Coronary artery (tissue), 2 donors: ENCODE results near the gene TBX5.

ENCODE experiments used
- DNase-seq: peaks from one replicate; pipeline ENCODE4 v3.0.0-alpha.2; 2017; ENCODE audit warnings: low spot score
- H3K27ac ChIP-seq, 2 donors: fragments of 200-600 bp; sonication (generic); one replicate each; pipeline ENCODE4 v1.5.1; 2016 to 2019
- H3K4me3 ChIP-seq: fragments of 200-600 bp; sonication (generic); 2 replicates; pipeline ENCODE4 v1.5.1; 2016; ENCODE audit warnings: mild to moderate bottlenecking, moderate library complexity
- CTCF ChIP-seq: fragments of 200-600 bp; sonication (generic); IDR thresholded peaks from one replicate; pipeline ENCODE4 v1.5.1; 2019; ENCODE audit warnings: antibody characterized with exemption

The TBX5 gene

GRCh38 chr12:114311974-114312373 lies 94.0 kb downstream of the TBX5 start:
- H3K4me3 ChIP-seq: no peak overlapping the region
- TF ChIP-seq CTCF: no peak
- H3K27ac ChIP-seq: peak overlapping the region; percentile 52 to 77
- no peak for DNase-seq

GRCh38 chr12:114306646-114307045 lies 99.3 kb downstream of the TBX5 start:
- Histone ChIP-seq H3K4me3 (no peak overlapping the region), H3K27ac (no peak overlapping the region)
- TF ChIP-seq CTCF: no peak
- no peak for DNase-seq

- no peak overlapping the region for H3K4me3 ChIP-seq
- no peak overlapping the region for H3K27ac ChIP-seq
- no peak for TF ChIP-seq CTCF
- DNase-seq: no peak
Measured at GRCh38 chr12:114305446-114305845, 100.5 kb downstream of the TBX5 start.
